CD14-positive monocyte (primary cell): ENCODE results near the gene RYR3. TPM values are rescaled to one million over a fixed set of nuclear protein-coding genes. Genes with fewer than 3 reads are reported as not detected.

Experiments used
- DNase-seq, 3 donors: peaks; one replicate each; pipeline ENCODE4 v3.0.0-alpha.2; 2011 to 2022
- H2AFZ ChIP-seq: 2 replicates; pipeline ENCODE4 v1.6.0; 2012; ENCODE audit warnings: mild to moderate bottlenecking, low read depth, low read length, inconsistent platforms; ENCODE audit not compliant: insufficient read depth, poor library complexity, severe bottlenecking
- H3K27ac ChIP-seq, 2 donors: 1 replicate in 1 of 2; 2 replicates in 1 of 2; pipeline ENCODE4 v1.5.1; 2012 to 2013; ENCODE audit warnings: low read length in 2 of 2, control low read depth in 1 of 2, inconsistent platforms in 1 of 2, low read depth in 1 of 2, mild to moderate bottlenecking in 1 of 2
- H3K27me3 ChIP-seq, 2 donors: one replicate each; pipeline versions ENCODE4 v1.6.0 to v1.6.1; 2011 to 2013; ENCODE audit warnings: low read length in 2 of 2; ENCODE audit not compliant: control insufficient read depth in 2 of 2, insufficient read depth in 2 of 2
- H3K36me3 ChIP-seq, 2 donors: replicated peaks in 1 of 2; 1 replicate in 1 of 2; 2 replicates in 1 of 2; pipeline versions ENCODE4 v1.5.1 to v1.6.1; 2012 to 2013; ENCODE audit warnings: low read length in 2 of 2, control low read depth in 1 of 2, inconsistent platforms in 1 of 2, mild to moderate bottlenecking in 1 of 2; ENCODE audit not compliant: insufficient read depth in 2 of 2, control insufficient read depth in 1 of 2
- H3K4me1 ChIP-seq, 2 donors: 1 replicate in 1 of 2; 2 replicates in 1 of 2; pipeline versions ENCODE4 v1.5.1 to v1.6.1; 2012 to 2013; ENCODE audit warnings: low read length in 2 of 2, control low read depth in 1 of 2, inconsistent platforms in 1 of 2, mild to moderate bottlenecking in 1 of 2, moderate library complexity in 1 of 2; ENCODE audit not compliant: insufficient read depth in 2 of 2, control insufficient read depth in 1 of 2
- H3K4me2 ChIP-seq: replicated peaks from 2 replicates; pipeline ENCODE3; 2012; ENCODE audit warnings: low read length, moderate library complexity, mild to moderate bottlenecking; ENCODE audit not compliant: poor library complexity, severe bottlenecking; ENCODE audit errors: extremely low read depth
- H3K4me3 ChIP-seq, 3 experiments: fragments of 200-600 bp in 1 of 3; sonication (generic) in 1 of 3; replicated peaks in 1 of 3; 1 replicate in 2 of 3; 2 replicates in 1 of 3; pipeline ENCODE4 v1.5.1; 2011 to 2013; ENCODE audit warnings: low read length in 3 of 3, mild to moderate bottlenecking in 3 of 3, control low read depth in 2 of 3, low read depth in 2 of 3, inconsistent platforms in 1 of 3, moderate library complexity in 1 of 3
- H3K79me2 ChIP-seq: 2 replicates; pipeline ENCODE4 v1.6.0; 2012; ENCODE audit warnings: mild to moderate bottlenecking, control low read depth, inconsistent platforms, low read length, moderate library complexity; ENCODE audit not compliant: insufficient read depth
- H3K9ac ChIP-seq: 2 replicates; pipeline ENCODE4 v1.6.0; 2017; ENCODE audit warnings: low read length, mild to moderate bottlenecking; ENCODE audit not compliant: insufficient read depth, poor library complexity, severe bottlenecking
- H3K9me3 ChIP-seq, 2 donors: replicated peaks in 1 of 2; 1 replicate in 1 of 2; 2 replicates in 1 of 2; pipeline versions ENCODE4 v1.5.1 to v1.6.1; 2012 to 2013; ENCODE audit warnings: low read length in 2 of 2, control low read depth in 1 of 2; ENCODE audit not compliant: control insufficient read depth in 1 of 2, insufficient read depth in 1 of 2
- H4K20me1 ChIP-seq: 2 replicates; pipeline ENCODE4 v1.6.0; 2012; ENCODE audit warnings: mild to moderate bottlenecking, low read length, control low read depth, moderate library complexity; ENCODE audit not compliant: insufficient read depth
- H3K27ac Mint-ChIP-seq, 7 donors: one replicate each; pipeline ENCODE4 v1.8.0; 2020; ENCODE audit warnings: mild to moderate bottlenecking in 7 of 7, mixed read lengths in 7 of 7, moderate library complexity in 6 of 7, inconsistent platforms in 2 of 7
- H3K27me3 Mint-ChIP-seq, 3 donors: one replicate each; pipeline ENCODE4 v1.8.0; 2021 to 2022; ENCODE audit warnings: low read depth in 3 of 3, mild to moderate bottlenecking in 3 of 3, mixed read lengths in 3 of 3, moderate library complexity in 3 of 3, inconsistent platforms in 1 of 3
- H3K36me3 Mint-ChIP-seq, 2 donors: one replicate each; pipeline ENCODE4 v1.8.0; 2020; ENCODE audit warnings: mixed read lengths in 2 of 2, inconsistent platforms in 1 of 2, mild to moderate bottlenecking in 1 of 2
- H3K4me1 Mint-ChIP-seq: one replicate; pipeline ENCODE4 v1.8.0; 2020; ENCODE audit warnings: mild to moderate bottlenecking, mixed read lengths
- H3K4me3 Mint-ChIP-seq, 2 donors: one replicate each; pipeline ENCODE4 v1.8.0; 2020; ENCODE audit warnings: mild to moderate bottlenecking in 2 of 2, mixed read lengths in 2 of 2, moderate library complexity in 1 of 2
- H3K9me3 Mint-ChIP-seq, 7 donors: one replicate each; pipeline ENCODE4 v1.8.0; 2020 to 2022; ENCODE audit warnings: mixed read lengths in 7 of 7, mild to moderate bottlenecking in 6 of 7, moderate library complexity in 6 of 7, inconsistent platforms in 2 of 7
- WGBS: methylation state at CpG from one replicate; pipeline ENCODE4 v1.1.5; 2013; ENCODE audit warnings: missing lambda C conversion rate; ENCODE audit not compliant: insufficient coverage; 5-methylcytosine and 5-hydroxymethylcytosine counted together
- intact Hi-C, 2 donors: fragments of 100-400 bp; cut with micrococcal nuclease; formaldehyde crosslinking; loops; one replicate each; pipeline versions ENCODE4 v1.15.0 to v1.15.1; 2023
- polyA plus RNA-seq, 3 donors: library from polyadenylated mRNA; depleted of rRNA in 1 of 3; unstranded in 2 of 3; stranded (reverse) in 1 of 3; fragments of 300-500 nt in 2 of 3; fragments of >200 nt in 1 of 3; fragmentation: Illumina TruSeq in 2 of 3; gene quantifications; 1 replicate in 2 of 3; 2 replicates in 1 of 3; pipeline ENCODE4 v1.2.3, GENCODE V29; 2012 to 2021
- TF ChIP-seq, protein P1 (sequence below): fragments of 200-600 bp; IDR thresholded peaks from one replicate; pipeline ENCODE4 v1.8.0; 2022; ENCODE audit warnings: antibody characterized with exemption, mild to moderate bottlenecking

The RYR3 gene
- polyA plus RNA-seq, 3 donors, result not detected

DNA sequence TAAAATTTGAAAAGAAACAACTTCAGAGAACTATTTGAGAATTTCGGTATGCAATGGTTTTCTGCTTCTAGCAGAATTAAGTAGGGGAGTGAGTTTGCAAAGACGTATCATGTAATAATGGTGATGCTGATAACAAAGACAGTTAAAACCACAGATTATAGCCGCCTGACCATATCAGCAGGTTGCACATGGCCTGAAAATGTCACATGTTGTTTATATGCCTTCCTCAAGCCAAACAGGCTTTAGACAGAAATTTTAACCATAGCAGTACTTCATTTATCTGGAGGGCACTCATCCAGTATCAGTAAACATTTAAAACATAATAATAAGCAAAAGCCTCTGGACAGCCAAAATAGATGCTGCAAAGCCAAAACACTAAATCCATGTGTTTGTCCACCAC lies 131.7 kb downstream of the RYR3 start:
- Histone ChIP-seq H3K9me3 (no peaks in the 10 kb centered on the region), H3K36me3 (no peaks in the 10 kb centered on the region), H3K4me2 (no peak overlapping the region), H3K9ac (no peak overlapping the region), H4K20me1 (no peaks in the 10 kb centered on the region), H3K27me3 (peaks cover 6 to 7% of the 10 kb centered on the region in 2 donors), H3K79me2 (no peaks in the 10 kb centered on the region), H3K4me3 (no peak overlapping the region), H2AFZ (no peak overlapping the region), H3K4me1 (no peaks in the 10 kb centered on the region), H3K27ac (no peak overlapping the region)
- DNase-seq, result no peak
- Mint-ChIP-seq H3K27ac (no peak overlapping the region), H3K9me3 (peaks cover 0 to 2% (median 0%) of the 10 kb centered on the region in 7 donors), H3K4me3 (no peak overlapping the region), H3K27me3 (peaks cover 21 to 26% (median 24%) of the 10 kb centered on the region in 3 donors), H3K36me3 (no peaks in the 10 kb centered on the region), H3K4me1 (no peaks in the 10 kb centered on the region)
- intact Hi-C loops, result no loop called here
- TF ChIP-seq, protein P1, sequence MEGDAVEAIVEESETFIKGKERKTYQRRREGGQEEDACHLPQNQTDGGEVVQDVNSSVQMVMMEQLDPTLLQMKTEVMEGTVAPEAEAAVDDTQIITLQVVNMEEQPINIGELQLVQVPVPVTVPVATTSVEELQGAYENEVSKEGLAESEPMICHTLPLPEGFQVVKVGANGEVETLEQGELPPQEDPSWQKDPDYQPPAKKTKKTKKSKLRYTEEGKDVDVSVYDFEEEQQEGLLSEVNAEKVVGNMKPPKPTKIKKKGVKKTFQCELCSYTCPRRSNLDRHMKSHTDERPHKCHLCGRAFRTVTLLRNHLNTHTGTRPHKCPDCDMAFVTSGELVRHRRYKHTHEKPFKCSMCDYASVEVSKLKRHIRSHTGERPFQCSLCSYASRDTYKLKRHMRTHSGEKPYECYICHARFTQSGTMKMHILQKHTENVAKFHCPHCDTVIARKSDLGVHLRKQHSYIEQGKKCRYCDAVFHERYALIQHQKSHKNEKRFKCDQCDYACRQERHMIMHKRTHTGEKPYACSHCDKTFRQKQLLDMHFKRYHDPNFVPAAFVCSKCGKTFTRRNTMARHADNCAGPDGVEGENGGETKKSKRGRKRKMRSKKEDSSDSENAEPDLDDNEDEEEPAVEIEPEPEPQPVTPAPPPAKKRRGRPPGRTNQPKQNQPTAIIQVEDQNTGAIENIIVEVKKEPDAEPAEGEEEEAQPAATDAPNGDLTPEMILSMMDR, result no peak
- no CpG with 5 or more reads among the region's 3 CpGs for WGBS

DNA sequence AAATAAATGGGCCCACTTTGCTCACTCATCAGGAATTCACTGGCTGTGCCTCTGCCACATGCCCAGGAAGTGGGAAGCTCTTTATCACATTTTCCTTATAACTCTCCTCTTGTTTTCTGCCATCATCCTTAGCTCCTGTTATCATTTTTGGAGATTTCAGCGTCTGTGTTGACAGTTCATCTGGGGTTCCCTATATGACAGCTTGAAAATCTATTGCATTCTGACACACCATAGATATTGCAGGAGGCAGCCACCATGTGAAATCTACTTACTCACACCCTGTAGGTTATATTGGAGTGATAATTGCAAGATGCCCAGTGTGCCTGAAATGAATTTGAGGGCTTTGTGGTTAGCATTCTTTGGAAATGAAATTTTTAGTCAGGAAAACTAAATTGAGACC lies 132.9 kb downstream of the RYR3 start:
- no peak overlapping the region for H3K9ac ChIP-seq
- no peak overlapping the region for H3K4me3 ChIP-seq
- TF ChIP-seq, protein P1, result no peak
- no peaks in the 10 kb centered on the region for H3K9me3 ChIP-seq
- no peak overlapping the region for H3K27ac ChIP-seq
- H3K4me1 ChIP-seq, result no peaks in the 10 kb centered on the region
- WGBS, result 40% methylated on average over 1 of the region's 1 CpG
- no peaks in the 10 kb centered on the region for H3K36me3 ChIP-seq
- H3K79me2 ChIP-seq, result no peaks in the 10 kb centered on the region
- Mint-ChIP-seq H3K4me3 (no peak overlapping the region), H3K4me1 (no peaks in the 10 kb centered on the region), H3K9me3 (peaks cover 0 to 2% (median 0%) of the 10 kb centered on the region in 7 donors), H3K36me3 (no peaks in the 10 kb centered on the region), H3K27ac (no peak overlapping the region), H3K27me3 (peaks cover 20 to 25% (median 24%) of the 10 kb centered on the region in 3 donors)
- intact Hi-C loops, result no loop called here
- no peak for DNase-seq
- no peak overlapping the region for H2AFZ ChIP-seq
- no peaks in the 10 kb centered on the region for H4K20me1 ChIP-seq
- peaks cover 6 to 7% of the 10 kb centered on the region in 2 donors for H3K27me3 ChIP-seq
- H3K4me2 ChIP-seq, result no peak overlapping the region
